NT2/D1 (cell line): ENCODE measurements around the gene GNG7.

ENCODE experiments used
- YY1 ChIP-seq: IDR thresholded peaks from 2 replicates; pipeline ENCODE4 v1.6.1; 2011; ENCODE audit not compliant: insufficient read length, insufficient read depth
- ZNF274 ChIP-seq: IDR thresholded peaks from 2 replicates; pipeline ENCODE4 v1.6.1; 2011; ENCODE audit warnings: mild to moderate bottlenecking, low read depth, low read length

DNA sequence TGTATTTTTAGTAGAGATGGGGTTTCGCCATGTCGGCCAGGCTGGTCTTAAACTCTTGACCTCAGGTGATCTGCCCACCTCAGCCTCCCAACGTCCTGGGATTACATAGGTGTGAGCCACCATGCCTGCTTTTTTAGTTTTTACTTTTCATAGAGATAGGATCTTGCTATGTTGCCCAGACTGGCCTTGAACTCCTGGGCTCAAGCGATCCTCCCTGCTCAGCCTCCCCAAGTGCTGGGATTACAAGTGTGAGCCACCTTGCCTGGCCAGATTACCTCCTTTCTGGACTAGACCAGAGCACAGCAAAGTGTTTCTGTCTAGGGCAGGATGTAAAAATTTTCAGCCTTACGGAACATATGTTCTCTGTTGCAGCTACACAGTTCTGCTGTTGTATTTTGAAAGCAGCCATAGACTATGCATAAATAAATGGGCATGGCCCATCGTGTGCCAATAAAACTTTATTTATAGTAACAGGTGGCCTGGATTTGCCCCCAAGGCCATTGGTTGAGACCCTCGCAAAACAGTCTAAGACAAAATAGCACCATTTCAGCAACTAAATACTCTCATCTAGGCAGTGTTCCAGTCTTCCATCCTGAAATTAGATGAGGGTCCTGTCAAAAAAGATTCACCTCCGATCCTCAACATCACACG, 36.0 kb downstream of the GNG7 start:
- TF ChIP-seq ZNF274: no peak
- TF ChIP-seq YY1: no peak
